ENCODE measurements around the gene FARP1.

Gene FARP1

GRCh38 chr13:98134901-98135300, 8.0 kb upstream of the FARP1 start:
- no peak for DNase-seq

- no peak for DNase-seq
Measured at GRCh38 chr13:98141091-98141490, 1.8 kb upstream of the FARP1 start.

- DNase-seq: no peak
Measured at GRCh38 chr13:98141509-98142379, 1.1 kb upstream of the FARP1 start.

GRCh38 chr13:98143157-98143553, 261 bp downstream of the FARP1 start:
- no peak for DNase-seq

GRCh38 chr13:98143601-98144026, 720 bp downstream of the FARP1 start:
- DNase-seq: no peak

- DNase-seq: no peak
Measured at GRCh38 chr13:98144027-98144741, 1.3 kb downstream of the FARP1 start.

- DNase-seq: no peak
Measured at GRCh38 chr13:98144801-98145350, 2.0 kb downstream of the FARP1 start.

- DNase-seq: no peak
Measured at GRCh38 chr13:98147521-98147920, 4.6 kb downstream of the FARP1 start.

- no peak for DNase-seq
Measured at GRCh38 chr13:98150832-98151479, 8.1 kb downstream of the FARP1 start.

- no peak for DNase-seq
Measured at GRCh38 chr13:98155475-98156109, 12.7 kb downstream of the FARP1 start.

- DNase-seq: no peak
Measured at GRCh38 chr13:98156259-98156658, 13.4 kb downstream of the FARP1 start.

- DNase-seq: no peak
Measured at GRCh38 chr13:98157188-98157587, 14.3 kb downstream of the FARP1 start.

- no peak for DNase-seq
Measured at GRCh38 chr13:98157609-98158008, 14.7 kb downstream of the FARP1 start.

GRCh38 chr13:98158172-98158899, 15.4 kb downstream of the FARP1 start:
- no peak for DNase-seq

GRCh38 chr13:98162935-98163334, 20.0 kb downstream of the FARP1 start:
- DNase-seq: no peak

GRCh38 chr13:98169331-98169730, 26.4 kb downstream of the FARP1 start:
- DNase-seq: no peak

- DNase-seq: no peak
Measured at GRCh38 chr13:98171900-98172589, 29.2 kb downstream of the FARP1 start.

- no peak for DNase-seq
Measured at GRCh38 chr13:98172590-98173422, 29.9 kb downstream of the FARP1 start.

- no peak for DNase-seq
Measured at GRCh38 chr13:98173431-98174152, 30.7 kb downstream of the FARP1 start.

- no peak for DNase-seq
Measured at GRCh38 chr13:98174307-98174706, 31.4 kb downstream of the FARP1 start.
